Small intestine (tissue), 7 donors: ENCODE results near the gene DNMT3L. TPM values are rescaled to one million over a fixed set of nuclear protein-coding genes. Genes with fewer than 3 reads are reported as not detected.
"Not testable (repeated sequence)": the region's sequence is repeated elsewhere in the genome, so short reads cannot be mapped to it uniquely, and the experiment has no call there.

ENCODE experiments used
- DNase-seq, 2 donors: peaks; one replicate each; pipeline versions ENCODE4 v3.0.0 to v3.0.0-alpha.2; 2013
- FAIRE-seq: peaks from 2 replicates; lab custom pipeline; 2012; peaks lifted over from hg19 to GRCh38; lab: Jason Lieb, UNC
- H3K27ac ChIP-seq, 3 donors: one replicate each; pipeline ENCODE4 v1.5.1; 2013; ENCODE audit warnings: low read length in 2 of 3, mild to moderate bottlenecking in 2 of 3, control low read depth in 1 of 3, inconsistent platforms in 1 of 3, low read depth in 1 of 3, moderate library complexity in 1 of 3
- H3K27me3 ChIP-seq, 3 donors: one replicate each; pipeline ENCODE4 v1.6.1; 2013; ENCODE audit warnings: low read length in 3 of 3, inconsistent platforms in 1 of 3; ENCODE audit not compliant: control insufficient read depth in 3 of 3, insufficient read depth in 3 of 3
- H3K36me3 ChIP-seq, 3 donors: one replicate each; pipeline ENCODE4 v1.6.1; 2013; ENCODE audit warnings: low read length in 3 of 3, inconsistent platforms in 1 of 3, low read depth in 1 of 3, mild to moderate bottlenecking in 1 of 3, moderate library complexity in 1 of 3; ENCODE audit not compliant: control insufficient read depth in 3 of 3, insufficient read depth in 2 of 3
- H3K4me1 ChIP-seq, 3 donors: one replicate each; pipeline ENCODE4 v1.6.1; 2013; ENCODE audit warnings: low read length in 2 of 3, inconsistent platforms in 1 of 3, low read depth in 1 of 3, mild to moderate bottlenecking in 1 of 3, moderate library complexity in 1 of 3; ENCODE audit not compliant: control insufficient read depth in 3 of 3, insufficient read depth in 2 of 3
- H3K4me3 ChIP-seq, 3 donors: one replicate each; pipeline ENCODE4 v1.5.1; 2013; ENCODE audit warnings: low read length in 3 of 3, control low read depth in 1 of 3, inconsistent platforms in 1 of 3, low read depth in 1 of 3, mild to moderate bottlenecking in 1 of 3, moderate library complexity in 1 of 3
- H3K9me3 ChIP-seq, 2 donors: one replicate each; pipeline ENCODE4 v1.6.1; 2013; ENCODE audit warnings: low read depth in 1 of 2, low read length in 1 of 2; ENCODE audit not compliant: control insufficient read depth in 2 of 2, insufficient read depth in 1 of 2
- WGBS, 3 donors: extraction: QIAGEN DNeasy Blood & Tissue Kit; methylation state at CpG; one replicate each; pipeline ENCODE4 v1.1.7; 2013; 5-methylcytosine and 5-hydroxymethylcytosine counted together
- polyA plus RNA-seq, 4 donors: library from polyadenylated mRNA; stranded (reverse) in 3 of 4; unstranded in 1 of 4; fragments of 200-250 nt in 3 of 4; fragments of 120-200 nt in 1 of 4; gene quantifications; one replicate each; pipeline versions ENCODE4 v1.2.1 to v1.2.3, GENCODE V29; 2013
- donor health status: healthy with polysubstance abuse.
- donor health status: control.
- donor health status: control.
- donor health status: Bipolar disorder and iron deficiency.
- donor health status: healthy.

Gene DNMT3L
- polyA plus RNA-seq, 4 donors: 0.07 TPM; not detected in 3

- Histone ChIP-seq H3K27ac (no peak overlapping the region), H3K4me1 (peaks cover 0 to 9% (median 0%) of the 10 kb centered on the region in 3 donors), H3K4me3 (no peak overlapping the region), H3K9me3 (no peaks in the 10 kb centered on the region), H3K36me3 (no peaks in the 10 kb centered on the region), H3K27me3 (peaks cover 0 to 10% (median 0%) of the 10 kb centered on the region in 3 donors)
- no peak for FAIRE-seq
- peak in 1 of 2 donors; percentile 28 for DNase-seq
- WGBS, 3 donors: 57 to 63% (median 60%) methylated on average over 15 to 21 of the region's 21 CpGs
Measured at GRCh38 chr21:44286086-44286715, 24.5 kb upstream of the DNMT3L start.

DNA sequence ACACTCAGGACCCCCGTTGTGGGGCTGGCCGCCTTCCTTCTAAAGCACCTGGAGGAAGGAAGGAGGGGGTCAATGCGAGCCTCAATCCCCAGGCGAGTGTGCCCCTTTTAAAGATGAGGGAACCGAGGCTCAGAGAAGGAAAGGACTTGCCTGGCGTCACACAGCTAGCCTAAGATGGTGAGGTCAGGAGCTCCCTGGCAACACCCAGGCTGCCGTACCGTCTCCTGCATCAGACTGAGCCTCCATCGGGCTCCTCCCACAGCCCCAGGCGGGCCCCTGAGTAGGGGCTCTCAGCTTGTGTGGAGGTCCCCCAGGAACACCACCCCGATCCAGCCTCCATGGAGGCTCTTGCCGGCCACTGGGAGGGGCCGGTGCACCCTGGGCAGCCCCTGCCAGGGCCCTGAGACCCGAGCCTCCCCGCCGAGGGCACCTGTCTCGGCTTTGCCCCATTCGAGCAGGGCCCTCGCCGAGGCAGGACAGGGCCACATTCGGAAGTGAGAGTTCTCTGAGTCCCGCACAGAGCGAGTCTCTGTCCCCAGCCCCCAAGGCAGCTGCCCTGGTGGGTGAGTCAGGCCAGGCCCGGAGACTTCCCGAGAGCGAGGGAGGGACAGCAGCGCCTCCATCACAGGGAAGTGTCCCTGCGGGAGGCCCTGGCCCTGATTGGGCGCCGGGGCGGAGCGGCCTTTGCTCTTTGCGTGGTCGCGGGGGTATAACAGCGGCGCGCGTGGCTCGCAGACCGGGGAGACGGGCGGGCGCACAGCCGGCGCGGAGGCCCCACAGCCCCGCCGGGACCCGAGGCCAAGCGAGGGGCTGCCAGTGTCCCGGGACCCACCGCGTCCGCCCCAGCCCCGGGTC is 23.7 kb upstream of the DNMT3L start, which contains the start of gene AIRE:
AIRE (plus strand) TSS at position 739 of the 855 bp plus-strand sequence. CDS start 131 bp downstream, outside the sequence.
- no peaks in the 10 kb centered on the region for H3K36me3 ChIP-seq
- WGBS, 3 donors: 18 to 38% (median 35%) methylated on average over 40 to 56 of the region's 56 CpGs
- no peak for FAIRE-seq
- H3K4me3 ChIP-seq: peak within 1 kb of the TSS in 1 of 3 donors; percentile 29
- DNase-seq: peak in 1 of 2 donors; percentile 78
- peaks cover 0 to 9% (median 0%) of the 10 kb centered on the region in 3 donors for H3K4me1 ChIP-seq
- H3K9me3 ChIP-seq: no peaks in the 10 kb centered on the region
- H3K27ac ChIP-seq: peak within 1 kb of the TSS in 1 of 3 donors; percentile 22
- H3K27me3 ChIP-seq: peaks cover 0 to 10% (median 0%) of the 10 kb centered on the region in 3 donors

DNA sequence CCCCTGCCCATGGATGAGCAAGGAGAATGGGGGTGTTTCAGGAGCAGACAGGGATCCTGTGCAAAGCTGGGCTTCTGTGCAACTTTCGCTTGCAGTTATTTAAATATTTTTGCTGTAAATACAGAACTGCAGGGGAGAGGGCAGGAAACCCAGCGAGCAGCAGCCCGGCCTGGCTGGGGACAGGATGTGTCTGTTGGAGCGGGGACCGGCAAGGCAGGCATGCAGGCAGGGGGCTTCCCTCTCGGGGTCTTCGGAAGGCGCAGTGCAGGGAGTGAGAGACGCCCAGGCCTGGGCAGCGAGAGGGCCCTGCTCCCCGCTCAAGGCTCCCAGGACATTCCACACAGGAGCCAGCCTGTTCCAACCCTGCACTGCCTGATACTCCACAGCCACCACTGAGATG is 22.3 kb upstream of the DNMT3L start:
- DNase-seq: no peak
- FAIRE-seq: no peak

DNA sequence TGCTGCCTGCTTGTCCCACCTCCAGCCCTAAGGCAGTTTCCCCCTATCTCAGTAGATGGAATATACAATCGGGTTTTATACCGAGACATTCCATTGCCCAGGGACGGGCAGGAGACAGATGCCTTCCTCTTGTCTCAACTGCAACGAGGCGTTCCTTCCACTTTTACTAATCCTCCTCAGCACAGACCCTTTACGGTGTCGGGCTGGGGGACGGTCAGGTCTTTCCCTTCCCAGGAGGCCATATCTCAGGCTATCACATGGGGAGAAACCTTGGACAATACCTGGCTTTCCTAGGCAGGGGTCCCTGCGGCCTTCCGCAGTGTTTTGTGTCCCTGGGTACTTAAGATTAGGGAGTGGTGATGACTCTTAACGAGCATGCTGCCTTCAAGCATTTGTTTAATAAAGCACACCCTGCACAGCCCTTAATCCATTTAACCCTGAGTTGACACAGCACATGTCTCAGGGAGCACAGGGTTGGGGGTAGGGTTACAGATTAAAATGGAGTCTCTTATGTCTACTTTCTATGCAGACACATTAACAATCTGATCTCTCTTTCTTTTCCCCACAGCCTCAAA is 21.6 kb upstream of the DNMT3L start:
- H3K27ac ChIP-seq, H3K4me3 ChIP-seq, H3K4me1 ChIP-seq, DNase-seq, H3K36me3 ChIP-seq, H3K9me3 ChIP-seq, H3K27me3 ChIP-seq, FAIRE-seq: not testable (repeated sequence)
- WGBS, 3 donors: 62 to 73% (median 71%) methylated on average over 9 to 11 of the region's 11 CpGs

More for the DNA sequence above, 22.3 kb upstream of the DNMT3L start:
- peaks cover 0 to 10% (median 0%) of the 10 kb centered on the region in 3 donors for H3K27me3 ChIP-seq
- H3K4me3 ChIP-seq: no peak overlapping the region
- peaks cover 0 to 9% (median 0%) of the 10 kb centered on the region in 3 donors for H3K4me1 ChIP-seq
- H3K27ac ChIP-seq: no peak overlapping the region
- H3K9me3 ChIP-seq: no peaks in the 10 kb centered on the region
- 66 to 85% (median 72%) methylated on average over 6 to 11 of the region's 11 CpGs for WGBS, 3 donors
- H3K36me3 ChIP-seq: no peaks in the 10 kb centered on the region

- Histone ChIP-seq H3K9me3 (no peaks in the 10 kb centered on the region), H3K4me3 (no peak overlapping the region), H3K4me1 (peaks cover 0 to 9% (median 0%) of the 10 kb centered on the region in 3 donors), H3K36me3 (no peaks in the 10 kb centered on the region), H3K27me3 (peaks cover 0 to 10% (median 0%) of the 10 kb centered on the region in 3 donors), H3K27ac (no peak overlapping the region)
- 85 to 92% (median 87%) methylated on average over 9 of the region's 9 CpGs for WGBS, 3 donors
- no peak for DNase-seq
- no peak for FAIRE-seq
Measured at GRCh38 chr21:44282370-44282769, 20.7 kb upstream of the DNMT3L start.

DNA sequence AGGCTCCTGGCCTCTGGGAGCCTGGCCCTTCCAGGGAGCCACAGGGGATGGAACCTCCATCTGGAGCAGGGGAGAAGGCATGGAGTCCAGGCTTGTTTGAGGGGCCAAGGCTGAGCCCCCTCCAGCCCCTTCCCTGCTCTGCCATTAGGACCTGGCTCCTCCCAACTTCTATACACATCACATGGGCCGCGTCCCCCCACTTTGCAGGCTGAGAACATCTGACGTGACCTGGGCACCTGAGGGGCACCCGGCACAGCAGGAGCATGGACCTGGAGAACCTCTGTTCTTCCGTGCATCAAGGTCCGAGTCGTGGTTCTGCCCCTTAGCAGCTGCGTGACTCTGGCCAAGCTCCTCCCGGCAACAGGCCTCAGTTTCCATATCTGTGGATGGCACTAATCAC is 20.1 kb upstream of the DNMT3L start:
- 92 to 94% (median 93%) methylated on average over 9 of the region's 9 CpGs for WGBS, 3 donors
- Histone ChIP-seq H3K27ac (no peak overlapping the region), H3K4me1 (peaks cover 0 to 9% (median 0%) of the 10 kb centered on the region in 3 donors), H3K36me3 (no peaks in the 10 kb centered on the region), H3K4me3 (no peak overlapping the region), H3K27me3 (peaks cover 0 to 7% (median 0%) of the 10 kb centered on the region in 3 donors), H3K9me3 (no peaks in the 10 kb centered on the region)
- DNase-seq (no peak), FAIRE-seq (no peak)

GRCh38 chr21:44279354-44280260 is 17.9 kb upstream of the DNMT3L start:
- H3K9me3 ChIP-seq: peaks cover 0 to 3% of the 10 kb centered on the region in 2 donors
- no peaks in the 10 kb centered on the region for H3K27me3 ChIP-seq
- H3K4me1 ChIP-seq: no peaks in the 10 kb centered on the region
- 86 to 92% (median 88%) methylated on average over 19 of the region's 19 CpGs for WGBS, 3 donors
- no peak overlapping the region for H3K27ac ChIP-seq
- no peak overlapping the region for H3K4me3 ChIP-seq
- no peak for DNase-seq
- FAIRE-seq: no peak
- no peaks in the 10 kb centered on the region for H3K36me3 ChIP-seq
